NCI-H2227 (cell line): ENCODE data around the gene VPS8.

ENCODE experiments used
- DNase-seq: peaks from one replicate; lab custom pipeline; 2025; ENCODE audit not compliant: unreplicated experiment; lab: John Stamatoyannopoulos, UW

Gene VPS8

DNA sequence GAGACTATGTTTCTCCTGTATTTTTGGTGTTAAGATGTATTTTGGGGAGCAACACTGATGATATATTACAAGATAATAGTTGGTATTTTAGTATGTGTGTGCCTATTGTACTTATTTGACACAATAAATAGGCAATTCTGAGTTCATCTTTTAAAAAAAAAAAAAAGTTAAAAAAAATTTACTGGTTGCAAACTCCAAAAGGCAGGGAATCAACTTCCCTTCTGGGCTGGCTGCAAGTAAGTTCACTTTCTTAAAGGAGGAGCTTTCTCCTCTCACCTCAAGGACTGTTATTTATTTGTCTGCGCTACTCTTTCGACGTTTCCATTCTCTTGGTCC lies 335 bp upstream of the VPS8 start:
- no peak for DNase-seq

- DNase-seq: peak; percentile 59
Measured at GRCh38 chr3:184812662-184813042, 686 bp downstream of the VPS8 start.

GRCh38 chr3:184813357-184813756 lies 1.4 kb downstream of the VPS8 start:
- no peak for DNase-seq

GRCh38 chr3:184814214-184814613 lies 2.2 kb downstream of the VPS8 start:
- no peak for DNase-seq

DNA sequence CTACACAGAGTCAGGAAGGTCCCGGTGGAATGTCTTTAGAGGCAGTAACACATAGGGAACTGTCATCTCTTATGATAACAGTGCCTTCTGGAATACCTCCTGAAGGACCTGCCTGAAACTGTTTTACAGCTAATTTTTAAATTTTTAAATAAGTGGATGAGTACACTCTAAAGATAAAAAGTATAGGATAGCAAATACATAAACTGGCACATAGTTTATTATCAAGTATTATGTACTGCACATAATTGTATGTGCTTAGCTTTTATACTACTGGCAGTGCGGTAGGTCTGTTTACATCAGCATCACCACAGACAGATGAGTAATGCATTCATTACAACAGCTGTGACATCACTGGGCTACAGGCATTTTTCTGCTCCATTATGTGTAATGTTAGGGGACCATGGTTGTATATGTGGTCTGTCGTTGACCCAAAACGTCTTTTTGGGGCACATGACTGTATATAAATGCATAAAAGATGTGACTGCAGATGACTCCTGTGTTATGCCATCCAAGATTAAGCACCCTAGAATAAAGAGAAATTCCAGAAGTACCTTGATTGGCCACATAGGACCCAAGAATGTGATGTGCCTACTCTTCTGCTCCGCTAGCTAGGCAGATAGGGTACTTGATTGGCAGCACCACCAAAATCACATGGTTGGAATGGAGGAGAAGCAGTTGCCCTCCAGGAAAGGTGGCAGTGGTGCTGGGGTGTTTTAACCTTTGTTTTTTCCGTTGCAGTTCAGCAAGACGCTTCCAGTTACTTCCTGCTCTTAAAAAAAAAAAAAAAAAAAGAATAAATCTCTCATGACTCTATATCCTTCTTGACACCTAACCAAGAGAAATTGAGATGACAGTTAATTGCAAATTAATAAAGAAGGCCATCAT lies 3.3 kb downstream of the VPS8 start:
- DNase-seq: no peak

DNA sequence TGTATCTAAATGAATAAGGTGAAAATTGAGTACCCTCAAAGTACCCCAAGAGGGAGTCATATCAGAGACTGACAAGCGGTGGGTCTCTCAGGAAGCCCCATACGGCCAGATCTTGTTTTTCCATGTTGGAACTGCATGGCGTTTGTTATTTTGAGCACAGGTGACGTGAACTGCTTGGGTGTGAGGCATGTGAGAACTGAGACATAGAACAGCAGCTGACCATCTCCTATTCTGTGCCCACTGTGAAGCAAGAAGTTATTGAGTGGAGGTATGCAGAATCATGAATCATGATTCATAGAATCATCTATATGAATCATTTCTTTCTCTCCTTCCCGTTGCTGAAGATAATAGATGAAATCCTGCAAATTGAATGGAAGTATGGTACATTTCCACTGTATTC lies 4.6 kb downstream of the VPS8 start:
- DNase-seq: no peak

- no peak for DNase-seq
Measured at GRCh38 chr3:184820525-184820924, 8.6 kb downstream of the VPS8 start.

DNA sequence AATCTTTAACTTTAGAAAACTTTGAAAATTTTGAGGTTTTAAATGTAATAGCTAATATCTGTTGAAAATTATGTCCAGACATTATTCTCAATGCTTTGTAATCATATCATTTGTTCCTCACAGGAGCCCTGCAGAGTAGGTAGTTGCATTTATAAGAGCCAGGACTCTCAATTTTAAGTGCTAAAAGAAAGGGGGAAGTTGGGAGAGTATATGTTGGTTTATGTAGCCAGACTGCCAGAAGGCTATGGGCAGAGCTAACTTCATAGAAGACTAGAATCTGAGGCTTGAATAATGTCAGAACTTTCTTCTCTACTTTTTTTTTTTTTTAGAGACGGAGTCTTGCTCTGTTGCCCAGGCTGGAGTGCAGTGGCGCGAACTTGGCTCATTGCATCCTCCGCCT lies 9.1 kb downstream of the VPS8 start:
- no peak for DNase-seq

GRCh38 chr3:184822081-184822480 lies 10.1 kb downstream of the VPS8 start:
- DNase-seq: no peak

DNA sequence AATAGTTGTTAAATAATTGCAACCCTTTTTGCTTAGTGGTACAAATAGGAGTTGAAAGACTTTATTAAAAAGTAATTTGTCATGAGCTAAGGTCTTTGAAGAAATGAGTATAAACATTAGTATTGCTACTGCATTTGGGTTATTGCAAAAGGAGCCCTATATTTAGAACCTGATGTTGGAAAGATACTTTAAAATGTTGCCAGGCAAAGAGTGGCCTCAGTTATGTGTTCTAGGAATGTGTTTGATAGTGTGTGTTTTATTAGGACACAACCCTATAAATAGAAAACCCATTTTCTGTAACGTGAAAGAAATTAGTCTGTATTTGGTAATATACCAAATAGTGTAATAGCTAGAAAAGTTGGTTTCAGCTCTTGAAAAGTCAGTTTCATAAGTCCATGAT lies 10.7 kb downstream of the VPS8 start:
- no peak for DNase-seq

DNA sequence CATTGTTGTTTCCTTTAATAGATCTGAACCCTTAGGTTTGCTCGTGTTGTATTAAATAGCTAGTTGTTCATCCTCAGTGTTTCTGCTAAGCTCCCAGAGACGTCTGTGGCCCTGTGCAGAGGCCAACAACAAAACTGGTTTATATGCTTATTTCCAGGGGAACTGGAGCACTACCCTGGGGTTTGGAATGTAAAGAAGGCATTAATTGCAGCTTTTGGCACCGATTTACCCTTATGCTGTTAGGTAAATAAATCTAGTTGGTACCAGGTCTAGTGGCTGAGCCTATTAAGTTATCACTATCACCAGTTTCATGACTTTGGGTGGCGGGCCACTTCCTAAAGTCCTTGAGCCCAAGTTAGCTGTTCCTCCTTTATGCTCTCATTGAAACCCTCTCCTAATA lies 12.0 kb downstream of the VPS8 start:
- DNase-seq: no peak

DNA sequence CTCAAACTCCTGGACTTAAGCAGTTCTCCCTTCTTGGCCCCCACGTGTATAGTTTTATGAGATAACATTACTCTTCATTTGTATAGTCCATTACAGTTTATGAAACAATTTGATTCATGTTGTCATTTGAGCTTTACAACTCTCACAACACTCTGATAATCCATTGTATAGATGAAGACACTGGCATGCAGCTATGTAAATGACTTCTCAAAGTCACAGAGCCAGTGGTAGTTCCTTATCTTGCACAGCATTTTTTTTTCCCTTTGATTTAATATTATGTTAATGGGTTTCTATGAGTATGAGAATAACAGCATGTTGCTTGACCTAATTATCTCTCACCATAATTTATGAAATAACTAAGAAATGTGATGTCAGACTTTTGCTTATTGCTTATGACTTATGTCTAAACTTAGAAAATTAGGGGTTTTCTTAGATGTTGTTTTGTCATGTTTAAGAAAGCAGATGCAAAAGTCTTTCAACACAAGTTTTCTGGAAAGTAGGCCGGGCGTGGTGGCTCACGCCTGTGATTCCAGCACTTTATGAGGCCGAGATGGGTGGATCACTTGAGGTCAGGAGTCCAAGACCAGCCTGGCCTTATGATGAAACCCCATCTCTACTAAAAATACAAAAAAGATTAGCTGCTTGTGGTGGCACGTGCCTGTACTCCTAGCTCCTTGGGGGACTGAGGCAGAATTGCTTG lies 13.3 kb downstream of the VPS8 start:
- no peak for DNase-seq

DNA sequence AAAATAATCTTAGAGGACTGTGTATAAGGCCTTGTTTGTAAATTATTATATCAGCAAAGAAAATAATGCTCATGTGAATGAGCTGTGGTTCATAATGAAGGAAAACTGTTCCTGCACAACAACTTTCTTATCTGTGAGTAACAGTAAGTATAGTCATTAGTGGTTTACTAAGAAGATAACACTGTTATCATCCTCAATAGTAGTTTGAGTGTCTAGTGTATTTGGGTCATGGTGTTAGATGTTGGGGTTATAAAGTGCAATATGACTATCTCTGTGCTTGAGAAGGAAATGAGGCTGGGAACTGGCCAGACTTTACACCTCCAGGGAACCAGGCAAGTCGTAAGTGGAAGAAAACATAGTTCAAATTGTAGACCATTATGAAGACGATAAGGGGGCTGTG lies 15.6 kb downstream of the VPS8 start:
- no peak for DNase-seq

GRCh38 chr3:184832044-184832443 lies 20.1 kb downstream of the VPS8 start:
- no peak for DNase-seq

DNA sequence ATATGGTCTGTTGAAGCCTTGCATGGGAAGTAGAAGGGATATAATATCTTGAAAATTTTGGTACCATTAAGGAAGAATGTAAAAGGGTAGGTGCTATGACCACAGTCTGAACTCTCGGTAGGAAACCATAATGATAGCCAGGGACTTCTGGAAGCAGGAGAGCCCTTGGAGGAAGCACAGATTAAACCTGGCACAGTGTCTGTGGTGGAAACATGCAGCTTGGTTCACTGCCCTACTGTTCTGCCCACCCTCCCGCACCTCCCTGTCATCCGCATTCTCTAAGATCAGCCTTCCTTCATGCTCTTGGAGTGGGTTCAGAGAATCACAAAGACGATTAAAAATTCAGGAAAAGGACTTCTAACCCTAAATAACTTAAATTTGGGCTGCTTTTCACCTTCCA lies 20.9 kb downstream of the VPS8 start:
- no peak for DNase-seq

GRCh38 chr3:184836090-184836822 lies 24.3 kb downstream of the VPS8 start:
- no peak for DNase-seq

DNA sequence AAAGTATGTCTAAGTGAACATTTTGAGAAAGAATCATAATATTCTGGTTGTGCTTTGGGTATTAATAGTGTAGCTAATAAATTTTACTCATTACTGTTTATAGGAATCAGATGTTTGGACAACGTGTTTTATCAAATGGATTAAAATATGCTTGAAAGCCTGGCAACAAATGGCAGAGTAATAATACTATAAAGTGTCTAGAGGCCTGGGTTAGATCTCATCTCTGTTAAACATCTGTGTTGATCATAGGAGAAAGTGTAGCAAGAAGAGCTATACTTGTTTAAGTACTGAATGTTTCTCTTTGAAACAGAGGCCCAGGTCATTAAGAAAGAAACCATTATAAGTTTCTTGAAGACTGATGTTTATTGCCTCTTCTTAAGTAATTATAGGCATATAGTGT lies 30.5 kb downstream of the VPS8 start:
- no peak for DNase-seq

GRCh38 chr3:184845819-184846218 lies 33.9 kb downstream of the VPS8 start:
- no peak for DNase-seq

GRCh38 chr3:184846496-184846895 lies 34.5 kb downstream of the VPS8 start:
- DNase-seq: no peak

DNA sequence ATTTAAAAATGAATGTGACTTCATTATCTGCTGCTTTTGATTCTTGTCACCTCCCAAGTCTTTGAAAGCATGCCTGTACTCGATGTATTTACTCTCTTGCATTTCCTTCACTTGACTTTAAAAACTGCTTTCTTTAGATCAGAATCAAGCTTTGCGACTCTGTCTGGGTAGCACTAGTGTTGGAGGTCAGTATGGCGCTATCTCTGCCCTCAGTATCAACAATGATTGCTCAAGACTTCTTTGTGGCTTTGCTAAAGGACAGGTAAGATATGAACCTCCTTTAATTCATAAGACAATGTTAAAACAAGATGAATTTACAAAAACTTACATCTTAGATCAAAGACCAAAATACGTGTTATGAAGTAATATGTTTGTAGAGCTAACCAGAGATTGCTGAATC lies 37.0 kb downstream of the VPS8 start:
- DNase-seq: no peak

- DNase-seq: no peak
Measured at GRCh38 chr3:184850201-184850600, 38.2 kb downstream of the VPS8 start.

DNA sequence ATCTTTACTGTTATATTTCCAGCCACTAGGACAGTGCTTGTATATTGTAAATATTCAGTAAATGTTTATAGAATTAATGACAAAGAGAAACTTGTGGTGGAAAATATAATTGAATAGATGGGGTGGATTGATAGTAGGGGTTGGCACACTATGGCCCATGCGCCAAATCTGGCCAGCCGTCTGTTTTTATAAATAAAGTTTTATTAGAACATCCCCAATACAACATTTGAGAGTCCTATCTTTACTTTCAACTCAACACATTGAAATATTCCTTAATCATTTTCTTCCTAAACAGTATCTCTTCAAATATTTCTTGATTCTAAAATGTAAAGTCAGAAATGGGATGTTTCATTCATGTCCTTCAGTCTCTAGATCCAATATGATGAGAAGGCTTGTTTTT lies 45.1 kb downstream of the VPS8 start:
- no peak for DNase-seq
